DOHH2 (cell line): Measurements from ENCODE around the gene CTPS2.

ENCODE experiments used
- EZH2phosphoT487 ChIP-seq: fragments of 200-600 bp; sonication (generic); IDR thresholded peaks from 2 replicates; pipeline ENCODE4 v1.6.1; 2017; ENCODE audit warnings: borderline replicate concordance, mild to moderate bottlenecking, antibody characterized with exemption, low read length, moderate library complexity, mixed read lengths
- TF ChIP-seq, protein P1 (sequence below): fragments of 200-600 bp; sonication (generic); IDR thresholded peaks from one replicate; pipeline ENCODE4 v1.5.1; 2014; ENCODE audit warnings: antibody characterized with exemption, mild to moderate bottlenecking, low read depth, low read length; ENCODE audit not compliant: poor library complexity, severe bottlenecking

DNA sequence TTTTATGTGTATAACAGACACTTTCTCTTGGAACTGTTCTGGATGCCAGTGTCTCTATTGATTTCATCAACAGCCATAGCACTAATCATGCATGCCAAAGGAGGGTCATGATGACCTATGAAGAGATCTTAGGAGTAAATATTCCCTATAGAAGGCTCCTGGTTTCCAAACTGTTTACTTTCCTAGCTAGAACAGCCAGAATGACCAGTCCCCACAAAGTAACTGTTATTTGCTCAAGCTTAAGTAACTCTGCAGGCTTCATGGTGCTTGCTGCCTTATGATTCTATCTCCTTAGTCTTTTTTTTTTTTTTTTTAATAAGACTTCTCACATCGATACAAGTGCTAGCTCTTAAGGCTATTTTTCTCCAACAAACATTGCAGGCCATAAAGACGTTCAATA is 50.1 kb downstream of the CTPS2 start:
- TF ChIP-seq, protein P1, sequence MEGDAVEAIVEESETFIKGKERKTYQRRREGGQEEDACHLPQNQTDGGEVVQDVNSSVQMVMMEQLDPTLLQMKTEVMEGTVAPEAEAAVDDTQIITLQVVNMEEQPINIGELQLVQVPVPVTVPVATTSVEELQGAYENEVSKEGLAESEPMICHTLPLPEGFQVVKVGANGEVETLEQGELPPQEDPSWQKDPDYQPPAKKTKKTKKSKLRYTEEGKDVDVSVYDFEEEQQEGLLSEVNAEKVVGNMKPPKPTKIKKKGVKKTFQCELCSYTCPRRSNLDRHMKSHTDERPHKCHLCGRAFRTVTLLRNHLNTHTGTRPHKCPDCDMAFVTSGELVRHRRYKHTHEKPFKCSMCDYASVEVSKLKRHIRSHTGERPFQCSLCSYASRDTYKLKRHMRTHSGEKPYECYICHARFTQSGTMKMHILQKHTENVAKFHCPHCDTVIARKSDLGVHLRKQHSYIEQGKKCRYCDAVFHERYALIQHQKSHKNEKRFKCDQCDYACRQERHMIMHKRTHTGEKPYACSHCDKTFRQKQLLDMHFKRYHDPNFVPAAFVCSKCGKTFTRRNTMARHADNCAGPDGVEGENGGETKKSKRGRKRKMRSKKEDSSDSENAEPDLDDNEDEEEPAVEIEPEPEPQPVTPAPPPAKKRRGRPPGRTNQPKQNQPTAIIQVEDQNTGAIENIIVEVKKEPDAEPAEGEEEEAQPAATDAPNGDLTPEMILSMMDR = no peak
- no peak for TF ChIP-seq EZH2phosphoT487
